ENCODE results near the gene TRDN.

The TRDN gene, protein sequence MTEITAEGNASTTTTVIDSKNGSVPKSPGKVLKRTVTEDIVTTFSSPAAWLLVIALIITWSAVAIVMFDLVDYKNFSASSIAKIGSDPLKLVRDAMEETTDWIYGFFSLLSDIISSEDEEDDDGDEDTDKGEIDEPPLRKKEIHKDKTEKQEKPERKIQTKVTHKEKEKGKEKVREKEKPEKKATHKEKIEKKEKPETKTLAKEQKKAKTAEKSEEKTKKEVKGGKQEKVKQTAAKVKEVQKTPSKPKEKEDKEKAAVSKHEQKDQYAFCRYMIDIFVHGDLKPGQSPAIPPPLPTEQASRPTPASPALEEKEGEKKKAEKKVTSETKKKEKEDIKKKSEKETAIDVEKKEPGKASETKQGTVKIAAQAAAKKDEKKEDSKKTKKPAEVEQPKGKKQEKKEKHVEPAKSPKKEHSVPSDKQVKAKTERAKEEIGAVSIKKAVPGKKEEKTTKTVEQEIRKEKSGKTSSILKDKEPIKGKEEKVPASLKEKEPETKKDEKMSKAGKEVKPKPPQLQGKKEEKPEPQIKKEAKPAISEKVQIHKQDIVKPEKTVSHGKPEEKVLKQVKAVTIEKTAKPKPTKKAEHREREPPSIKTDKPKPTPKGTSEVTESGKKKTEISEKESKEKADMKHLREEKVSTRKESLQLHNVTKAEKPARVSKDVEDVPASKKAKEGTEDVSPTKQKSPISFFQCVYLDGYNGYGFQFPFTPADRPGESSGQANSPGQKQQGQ

DNA sequence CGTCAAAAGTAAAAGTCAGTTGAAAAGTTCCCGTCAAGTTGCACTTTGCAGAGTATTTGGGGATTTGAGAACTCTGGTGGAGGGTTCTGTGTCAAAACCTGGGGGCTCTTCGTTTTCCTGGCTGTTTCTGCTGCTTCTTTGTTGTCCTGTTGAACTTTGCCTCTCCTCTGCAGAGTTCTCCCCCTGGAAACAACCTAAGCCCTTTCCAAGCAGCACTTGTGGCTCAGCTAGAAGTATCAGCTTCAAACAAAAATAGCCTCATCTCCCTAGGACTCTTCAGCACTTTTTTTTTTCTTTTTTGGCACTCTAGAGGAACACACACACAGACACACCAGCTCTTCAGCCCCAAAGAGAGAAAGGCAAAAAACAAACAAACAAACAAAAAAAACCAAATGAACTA lies at the start of gene TRDN:
Gene TRDN (minus strand): TSS at position 169 of the 400 bp plus-strand sequence. CDS start 175 bp downstream, outside the sequence.
- no peaks in the 10 kb centered on the region for H3K27me3 ChIP-seq (replicated peaks; ENCODE audit: control insufficient read depth, insufficient read depth, low read length)
- TF ChIP-seq, protein P1, sequence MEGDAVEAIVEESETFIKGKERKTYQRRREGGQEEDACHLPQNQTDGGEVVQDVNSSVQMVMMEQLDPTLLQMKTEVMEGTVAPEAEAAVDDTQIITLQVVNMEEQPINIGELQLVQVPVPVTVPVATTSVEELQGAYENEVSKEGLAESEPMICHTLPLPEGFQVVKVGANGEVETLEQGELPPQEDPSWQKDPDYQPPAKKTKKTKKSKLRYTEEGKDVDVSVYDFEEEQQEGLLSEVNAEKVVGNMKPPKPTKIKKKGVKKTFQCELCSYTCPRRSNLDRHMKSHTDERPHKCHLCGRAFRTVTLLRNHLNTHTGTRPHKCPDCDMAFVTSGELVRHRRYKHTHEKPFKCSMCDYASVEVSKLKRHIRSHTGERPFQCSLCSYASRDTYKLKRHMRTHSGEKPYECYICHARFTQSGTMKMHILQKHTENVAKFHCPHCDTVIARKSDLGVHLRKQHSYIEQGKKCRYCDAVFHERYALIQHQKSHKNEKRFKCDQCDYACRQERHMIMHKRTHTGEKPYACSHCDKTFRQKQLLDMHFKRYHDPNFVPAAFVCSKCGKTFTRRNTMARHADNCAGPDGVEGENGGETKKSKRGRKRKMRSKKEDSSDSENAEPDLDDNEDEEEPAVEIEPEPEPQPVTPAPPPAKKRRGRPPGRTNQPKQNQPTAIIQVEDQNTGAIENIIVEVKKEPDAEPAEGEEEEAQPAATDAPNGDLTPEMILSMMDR (IDR thresholded peaks at IDR 0.05; ENCODE audit: insufficient read depth, low read length, poor library complexity, severe bottlenecking) = no peak
- no peaks in the 10 kb centered on the region for H3K36me3 ChIP-seq (ENCODE audit: control insufficient read depth, insufficient read depth, low read length)
- H3K4me3 ChIP-seq (replicated peaks; ENCODE audit: low read depth, low read length) = no peak within 1 kb of the TSS
- DNase-seq (ENCODE audit: extremely low read depth, insufficient read length) = no peak

DNA sequence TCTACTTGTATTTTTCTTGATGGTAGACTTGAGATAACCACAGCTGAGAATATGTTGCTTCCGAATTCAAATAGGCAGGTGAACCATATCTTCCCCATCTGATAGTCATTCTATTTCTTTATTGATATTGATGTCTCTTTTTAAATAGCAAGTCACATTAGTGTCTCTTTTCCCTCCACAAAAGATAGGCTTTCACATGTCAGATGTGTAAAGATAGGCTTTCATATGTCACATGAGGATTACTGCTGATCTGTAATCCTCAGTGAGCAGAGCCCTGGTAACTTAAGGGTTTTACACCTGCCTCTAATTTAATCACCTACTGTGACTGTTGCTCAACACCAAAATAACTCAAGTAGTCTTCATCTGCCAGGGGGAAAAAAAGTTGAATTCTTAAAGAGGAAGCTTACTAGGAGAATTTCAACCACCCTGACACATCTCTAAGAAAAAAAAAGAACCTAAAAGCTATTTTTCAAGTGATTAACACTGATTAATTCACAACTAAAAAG lies 45.3 kb upstream of the TRDN start:
- no peak overlapping the region for H3K4me3 ChIP-seq (replicated peaks; ENCODE audit: low read depth, low read length)
- no peaks in the 10 kb centered on the region for H3K36me3 ChIP-seq (ENCODE audit: control insufficient read depth, insufficient read depth, low read length)
- H3K27me3 ChIP-seq (replicated peaks; ENCODE audit: control insufficient read depth, insufficient read depth, low read length) = no peaks in the 10 kb centered on the region
- TF ChIP-seq, protein P1 (IDR thresholded peaks at IDR 0.05; ENCODE audit: insufficient read depth, low read length, poor library complexity, severe bottlenecking) = no peak
- DNase-seq (ENCODE audit: extremely low read depth, insufficient read length) = no peak

DNA sequence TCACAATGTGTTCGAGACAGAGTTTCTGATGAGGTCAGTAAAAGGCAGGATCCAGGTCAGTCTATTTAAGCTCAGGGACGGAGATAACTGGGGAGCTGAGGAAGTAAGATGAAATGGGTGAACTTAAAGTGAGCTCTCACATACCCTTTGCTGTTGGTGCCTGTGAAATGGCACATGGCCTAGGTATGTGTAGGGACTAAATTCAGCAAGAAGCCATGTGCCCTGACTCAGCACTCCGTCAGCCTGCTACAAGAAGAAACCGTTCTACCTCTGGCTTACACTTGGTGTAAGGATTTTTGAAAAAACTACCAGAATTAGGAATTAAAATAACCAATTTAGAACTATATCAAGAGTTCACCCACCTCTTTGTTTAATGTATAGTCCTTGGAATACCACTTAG lies 41.1 kb upstream of the TRDN start:
- no peak for DNase-seq (ENCODE audit: extremely low read depth, insufficient read length)
- no peak overlapping the region for H3K4me3 ChIP-seq (replicated peaks; ENCODE audit: low read depth, low read length)
- H3K36me3 ChIP-seq (ENCODE audit: control insufficient read depth, insufficient read depth, low read length) = no peaks in the 10 kb centered on the region
- no peaks in the 10 kb centered on the region for H3K27me3 ChIP-seq (replicated peaks; ENCODE audit: control insufficient read depth, insufficient read depth, low read length)
- TF ChIP-seq, protein P1 (IDR thresholded peaks at IDR 0.05; ENCODE audit: insufficient read depth, low read length, poor library complexity, severe bottlenecking) = no peak

DNA sequence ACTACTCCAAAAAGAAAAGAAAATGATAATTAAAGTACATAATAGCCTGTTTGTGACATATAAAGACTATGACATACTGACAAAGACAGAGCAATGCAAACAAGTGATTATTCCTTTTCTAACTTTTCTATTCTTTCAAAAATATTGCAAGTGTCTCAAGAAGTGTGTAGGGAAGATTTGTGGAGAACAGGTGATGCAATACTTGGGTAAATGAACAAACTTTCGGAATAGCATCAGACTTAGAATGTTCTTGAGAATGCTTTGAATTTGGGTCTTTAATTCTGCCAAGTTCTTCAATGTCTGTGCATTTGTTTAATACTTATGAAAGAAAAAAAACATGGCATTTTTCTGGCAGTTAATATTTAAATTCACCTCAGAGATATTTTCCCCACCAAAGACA lies 40.0 kb upstream of the TRDN start:
- H3K27me3 ChIP-seq (replicated peaks; ENCODE audit: control insufficient read depth, insufficient read depth, low read length) = no peaks in the 10 kb centered on the region
- no peak for DNase-seq (ENCODE audit: extremely low read depth, insufficient read length)
- H3K4me3 ChIP-seq (replicated peaks; ENCODE audit: low read depth, low read length) = no peak overlapping the region
- TF ChIP-seq, protein P1 (IDR thresholded peaks at IDR 0.05; ENCODE audit: insufficient read depth, low read length, poor library complexity, severe bottlenecking) = no peak
- no peaks in the 10 kb centered on the region for H3K36me3 ChIP-seq (ENCODE audit: control insufficient read depth, insufficient read depth, low read length)

DNA sequence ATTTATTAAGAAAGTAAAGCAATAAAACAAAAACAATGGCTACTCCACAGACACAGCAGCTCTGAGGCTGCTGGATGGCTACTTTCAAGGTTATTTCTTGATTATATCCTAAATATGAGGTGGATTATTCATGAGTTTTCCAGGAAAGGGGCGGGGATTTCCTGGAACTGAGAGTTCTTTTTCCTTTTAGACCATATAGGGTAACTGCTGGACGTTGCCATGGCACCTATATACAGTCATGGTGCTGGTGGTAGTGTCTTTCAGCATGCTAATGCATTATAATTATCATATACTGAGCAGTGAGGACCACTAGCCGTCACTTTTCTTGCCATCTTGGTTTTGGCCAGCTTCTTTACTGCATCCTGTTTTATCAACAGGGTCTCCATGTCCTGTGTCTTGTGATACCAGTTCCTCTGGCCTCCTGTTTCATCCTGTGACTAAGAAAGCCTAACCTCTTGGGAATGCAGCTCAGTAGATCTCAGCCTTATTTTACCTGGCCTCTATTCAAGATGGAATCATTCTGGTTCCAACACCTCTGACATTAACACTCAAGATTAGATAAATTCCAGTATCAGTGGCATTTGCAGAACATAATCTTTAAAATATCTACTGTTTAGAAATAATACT lies 32.3 kb upstream of the TRDN start:
- H3K36me3 ChIP-seq (ENCODE audit: control insufficient read depth, insufficient read depth, low read length) = no peaks in the 10 kb centered on the region
- no peak overlapping the region for H3K4me3 ChIP-seq (replicated peaks; ENCODE audit: low read depth, low read length)
- H3K27me3 ChIP-seq (replicated peaks; ENCODE audit: control insufficient read depth, insufficient read depth, low read length) = no peaks in the 10 kb centered on the region
- TF ChIP-seq, protein P1 (IDR thresholded peaks at IDR 0.05; ENCODE audit: insufficient read depth, low read length, poor library complexity, severe bottlenecking) = no peak
- DNase-seq (ENCODE audit: extremely low read depth, insufficient read length) = no peak
